Keratinocyte (primary cell): Measurements from ENCODE around the gene CDKAL1. TPM values are rescaled to one million over a fixed set of nuclear protein-coding genes. Genes with fewer than 3 reads are reported as not detected.
"Not testable (repeated sequence)": the region's sequence is repeated elsewhere in the genome, so short reads cannot be mapped to it uniquely, and the experiment has no call there.

ENCODE experiments used
- DNase-seq: peaks from one replicate; pipeline ENCODE4 v3.0.0-alpha.2; 2011; ENCODE audit warnings: low read depth, missing footprints, low spot score
- FAIRE-seq: peaks from 2 replicates; lab custom pipeline; 2011; peaks lifted over from hg19 to GRCh38; lab: Jason Lieb, UNC
- H2AFZ ChIP-seq: 2 replicates; pipeline ENCODE4 v1.6.0; 2012; ENCODE audit warnings: low read length, control low read depth, inconsistent platforms; ENCODE audit not compliant: control insufficient read depth
- H3K27ac ChIP-seq: 2 replicates; pipeline ENCODE4 v1.5.1; 2011; ENCODE audit warnings: low read length; ENCODE audit not compliant: control insufficient read depth, insufficient read depth
- H3K27me3 ChIP-seq: 3 replicates; pipeline ENCODE4 v1.6.0; 2011; ENCODE audit warnings: low read length; ENCODE audit not compliant: control insufficient read depth, insufficient read depth; ENCODE audit errors: extremely low read depth
- H3K36me3 ChIP-seq, 2 experiments: 2 replicates in 1 of 2; 3 replicates in 1 of 2; pipeline ENCODE4 v1.5.1; 2011; ENCODE audit warnings: low read length in 2 of 2, mild to moderate bottlenecking in 1 of 2; ENCODE audit not compliant: control insufficient read depth in 2 of 2, insufficient read depth in 2 of 2; ENCODE audit errors: extremely low read depth in 1 of 2
- H3K4me1 ChIP-seq: 3 replicates; pipeline ENCODE4 v1.5.1; 2011; ENCODE audit warnings: low read length; ENCODE audit not compliant: control insufficient read depth, insufficient read depth; ENCODE audit errors: extremely low read depth
- H3K4me2 ChIP-seq: 3 replicates; pipeline ENCODE4 v1.6.0; 2011; ENCODE audit warnings: low read depth, low read length; ENCODE audit not compliant: control insufficient read depth, insufficient read depth; ENCODE audit errors: extremely low read depth
- H3K4me3 ChIP-seq, 3 experiments: fragments of 200-600 bp in 1 of 3; sonication (generic) in 1 of 3; 2 replicates in 2 of 3; 3 replicates in 1 of 3; pipeline ENCODE4 v1.5.1; 2011 to 2016; ENCODE audit warnings: low read length in 3 of 3, mild to moderate bottlenecking in 3 of 3, control low read depth in 2 of 3, inconsistent platforms in 1 of 3, low read depth in 1 of 3, mixed read lengths in 1 of 3, mixed run types in 1 of 3, moderate library complexity in 1 of 3; ENCODE audit not compliant: control insufficient read depth in 2 of 3, insufficient read depth in 2 of 3; ENCODE audit errors: extremely low read depth in 1 of 3
- H3K79me2 ChIP-seq: 2 replicates; pipeline ENCODE4 v1.6.0; 2012; ENCODE audit warnings: low read length; ENCODE audit not compliant: control insufficient read depth, insufficient read depth
- H3K9ac ChIP-seq: 3 replicates; pipeline ENCODE4 v1.6.0; 2011; ENCODE audit warnings: low read length; ENCODE audit not compliant: control insufficient read depth, insufficient read depth; ENCODE audit errors: extremely low read depth
- H3K9me1 ChIP-seq: 3 replicates; pipeline ENCODE4 v1.6.0; 2011; ENCODE audit warnings: low read length; ENCODE audit not compliant: control insufficient read depth, insufficient read depth; ENCODE audit errors: extremely low read depth
- H3K9me3 ChIP-seq: 2 replicates; pipeline ENCODE4 v1.5.1; 2012; ENCODE audit warnings: low read depth, low read length; ENCODE audit not compliant: control insufficient read depth
- H4K20me1 ChIP-seq: 3 replicates; pipeline ENCODE4 v1.6.0; 2011; ENCODE audit warnings: low read length; ENCODE audit not compliant: control insufficient read depth, insufficient read depth; ENCODE audit errors: extremely low read depth
- EZH2 ChIP-seq: IDR thresholded peaks from one replicate; pipeline ENCODE4 v1.6.1; 2012; ENCODE audit warnings: inconsistent platforms, mild to moderate bottlenecking, low read length, moderate library complexity
- dilution Hi-C: fragments of 300-500 bp; cut with MboI; formaldehyde crosslinking; loops from one replicate; pipeline ENCODE4 v1.7.0; 2020; ENCODE audit warnings: low sequenced_read_pairs; ENCODE audit not compliant: extremely low pct_ligation_motif_present
- polyA plus RNA-seq, 5 experiments: library from polyadenylated mRNA; depleted of rRNA in 3 of 5; stranded (reverse) in 3 of 5; stranded (forward) in 1 of 5; unstranded in 1 of 5; fragments of >200 nt; gene quantifications; 1 replicate in 1 of 5; 2 replicates in 3 of 5; 3 replicates in 1 of 5; pipeline versions ENCODE4 v1.2.1 to v1.2.3, GENCODE V29; 2011 to 2012; ENCODE audit warnings: missing spikeins in 2 of 5, low read depth in 1 of 5, low replicate concordance in 1 of 5
- TF ChIP-seq, protein P1 (sequence below), 3 experiments: IDR thresholded peaks in 1 of 3; conservative IDR thresholded peaks in 1 of 3; optimal IDR thresholded peaks in 1 of 3; 2 replicates in 2 of 3; 3 replicates in 1 of 3; pipeline versions ENCODE3 to v1.5.1; 2011; ENCODE audit warnings: low read length in 3 of 3, mild to moderate bottlenecking in 3 of 3, moderate library complexity in 2 of 3, control low read depth in 1 of 3, inconsistent platforms in 1 of 3; ENCODE audit not compliant: insufficient read depth in 2 of 3; ENCODE audit errors: extremely low read depth in 1 of 3

CDKAL1 gene
- polyA plus RNA-seq, 1 donor (not counting 4 experiments of a cell fraction or from before 2014, with no cell fraction given), result 5.6 TPM

DNA sequence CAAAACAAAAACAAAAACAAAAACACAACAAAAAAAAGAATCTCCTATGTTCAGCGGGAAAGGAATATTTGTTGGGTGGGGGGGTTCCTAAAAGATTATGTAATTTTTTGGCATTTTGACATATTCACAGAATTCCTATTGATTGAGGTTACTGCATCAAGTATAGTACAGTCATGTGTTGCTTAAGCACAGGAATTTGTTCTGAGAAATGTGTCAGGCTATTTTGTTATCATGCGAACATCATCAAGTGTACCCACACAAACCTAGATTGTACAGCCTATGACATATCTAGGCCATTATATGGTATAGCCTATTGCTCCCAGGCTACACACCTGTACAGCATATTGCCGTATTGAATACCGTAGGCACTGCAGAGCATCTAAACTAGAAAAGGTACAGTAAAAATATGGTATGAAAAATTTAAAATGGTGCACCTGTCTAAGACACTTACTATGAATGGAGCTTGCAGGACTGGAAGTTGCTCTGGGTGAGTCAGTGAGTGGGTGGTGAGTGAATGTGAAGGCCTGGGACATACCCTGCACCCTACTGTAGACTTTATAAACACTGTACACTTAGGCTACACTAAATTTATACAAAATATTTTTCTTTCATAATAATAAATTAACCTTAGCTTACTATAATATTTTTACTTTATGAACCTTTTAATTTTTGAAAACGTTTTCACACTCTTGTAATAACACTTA is 110.6 kb downstream of the CDKAL1 start:
- Histone ChIP-seq H2AFZ (no peak overlapping the region), H3K79me2 (no peaks in the 10 kb centered on the region), H3K4me2 (no peak overlapping the region), H3K27me3 (no peaks in the 10 kb centered on the region), H3K4me1 (no peaks in the 10 kb centered on the region), H3K9me1 (no peaks in the 10 kb centered on the region), H3K9me3 (no peaks in the 10 kb centered on the region), H3K9ac (no peak overlapping the region), H3K4me3 (no peak overlapping the region), H3K36me3 (no peaks in the 10 kb centered on the region), H4K20me1 (no peaks in the 10 kb centered on the region), H3K27ac (no peak overlapping the region)
- TF ChIP-seq, protein P1, sequence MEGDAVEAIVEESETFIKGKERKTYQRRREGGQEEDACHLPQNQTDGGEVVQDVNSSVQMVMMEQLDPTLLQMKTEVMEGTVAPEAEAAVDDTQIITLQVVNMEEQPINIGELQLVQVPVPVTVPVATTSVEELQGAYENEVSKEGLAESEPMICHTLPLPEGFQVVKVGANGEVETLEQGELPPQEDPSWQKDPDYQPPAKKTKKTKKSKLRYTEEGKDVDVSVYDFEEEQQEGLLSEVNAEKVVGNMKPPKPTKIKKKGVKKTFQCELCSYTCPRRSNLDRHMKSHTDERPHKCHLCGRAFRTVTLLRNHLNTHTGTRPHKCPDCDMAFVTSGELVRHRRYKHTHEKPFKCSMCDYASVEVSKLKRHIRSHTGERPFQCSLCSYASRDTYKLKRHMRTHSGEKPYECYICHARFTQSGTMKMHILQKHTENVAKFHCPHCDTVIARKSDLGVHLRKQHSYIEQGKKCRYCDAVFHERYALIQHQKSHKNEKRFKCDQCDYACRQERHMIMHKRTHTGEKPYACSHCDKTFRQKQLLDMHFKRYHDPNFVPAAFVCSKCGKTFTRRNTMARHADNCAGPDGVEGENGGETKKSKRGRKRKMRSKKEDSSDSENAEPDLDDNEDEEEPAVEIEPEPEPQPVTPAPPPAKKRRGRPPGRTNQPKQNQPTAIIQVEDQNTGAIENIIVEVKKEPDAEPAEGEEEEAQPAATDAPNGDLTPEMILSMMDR (optimal IDR thresholded peaks at IDR 0.05 in 1 of 3, IDR thresholded peaks at IDR 0.05 in 1 of 3, conservative IDR thresholded peaks at IDR 0.05 in 1 of 3; ENCODE audit: extremely low read depth in 1 of 3, insufficient read depth in 2 of 3, low read length in 3 of 3), result no peak
- no peak for TF ChIP-seq EZH2
- DNase-seq, result no peak
- no peak for FAIRE-seq
- dilution Hi-C loops, result no loop called here

DNA sequence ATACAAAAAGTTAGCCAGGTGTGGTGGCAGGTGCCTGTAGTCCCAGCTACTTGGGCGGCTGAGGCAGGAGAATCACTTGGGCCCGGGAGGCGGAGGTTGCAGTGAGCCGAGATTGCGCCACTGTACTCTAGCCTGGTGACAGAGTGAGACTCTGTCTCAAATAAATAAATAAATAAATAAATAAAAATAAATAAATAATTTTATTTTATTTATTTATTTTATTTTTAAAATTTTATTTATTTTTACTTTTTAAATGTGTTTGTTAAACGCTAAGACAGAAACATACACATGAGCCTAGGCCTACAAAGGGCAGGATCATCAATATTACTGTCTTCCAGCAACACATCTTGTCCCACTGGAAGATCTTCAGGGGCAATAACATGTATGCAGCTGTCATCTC is 111.3 kb downstream of the CDKAL1 start:
- H3K4me1 ChIP-seq, H3K79me2 ChIP-seq, H3K27me3 ChIP-seq, dilution Hi-C loops, H3K9me1 ChIP-seq, H4K20me1 ChIP-seq, H3K36me3 ChIP-seq, H3K9me3 ChIP-seq, H3K4me2 ChIP-seq, H3K27ac ChIP-seq, H3K4me3 ChIP-seq, H2AFZ ChIP-seq, DNase-seq, FAIRE-seq, H3K9ac ChIP-seq: not testable (repeated sequence)

DNA sequence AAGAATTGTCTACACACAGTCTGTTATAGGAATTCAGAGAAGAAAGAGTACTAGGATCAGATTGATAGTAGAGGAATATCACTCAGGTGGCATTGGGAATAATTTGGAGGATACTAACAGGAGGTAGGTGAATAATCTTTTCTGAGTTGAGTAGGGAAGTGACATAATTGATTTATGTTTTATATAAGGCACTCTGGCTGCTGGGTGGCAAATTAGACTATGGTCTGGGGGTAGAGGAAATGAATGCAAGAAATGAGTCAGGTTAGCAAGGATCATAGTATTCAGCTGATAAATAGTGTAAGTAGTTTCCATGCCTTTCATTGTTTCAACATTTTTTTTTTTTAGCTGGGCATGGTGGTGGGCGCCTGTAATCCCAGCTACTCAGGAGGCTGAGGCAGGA is 113.3 kb downstream of the CDKAL1 start:
- dilution Hi-C loops, result no loop called here
- Histone ChIP-seq H3K9me1 (no peaks in the 10 kb centered on the region), H4K20me1 (no peaks in the 10 kb centered on the region), H3K9me3 (no peaks in the 10 kb centered on the region), H3K4me2 (no peak overlapping the region), H3K79me2 (no peaks in the 10 kb centered on the region), H2AFZ (no peak overlapping the region), H3K27me3 (no peaks in the 10 kb centered on the region), H3K4me3 (no peak overlapping the region), H3K36me3 (no peaks in the 10 kb centered on the region), H3K4me1 (peaks cover 6% of the 10 kb centered on the region), H3K27ac (no peak overlapping the region), H3K9ac (no peak overlapping the region)
- DNase-seq, result no peak
- no peak for FAIRE-seq
- TF ChIP-seq, protein P1 (optimal IDR thresholded peaks at IDR 0.05 in 1 of 3, IDR thresholded peaks at IDR 0.05 in 1 of 3, conservative IDR thresholded peaks at IDR 0.05 in 1 of 3; ENCODE audit: extremely low read depth in 1 of 3, insufficient read depth in 2 of 3, low read length in 3 of 3), result no peak
- no peak for TF ChIP-seq EZH2
